GM12878 (cell line): ENCODE measurements around the gene CHRM1. TPM values are rescaled to one million over a fixed set of nuclear protein-coding genes. Genes with fewer than 3 reads are reported as not detected.

Experiments
- ATAC-seq: fragments of 200-7000 bp; cut with Tn5 transposase; 3 replicates; pipeline ENCODE4 v1.9.1; 2020; ENCODE audit warnings: mild to moderate bottlenecking, moderate library complexity
- BruUV-seq: library from RNA; stranded (reverse); fragments of 400-500 nt; replicated peaks from 2 replicates; lab custom pipeline; 2021; lab: Mats Ljungman, UMichigan
- CTCF ChIA-PET: fragments of 300-600 bp; sonication (Branson Sonifier 250); formaldehyde crosslinking; extraction: SDS; loops from one replicate; lab custom pipeline; 2021; ENCODE audit warnings: inconsistent platforms; lab: Yijun Ruan, JAX
- POLR2A ChIA-PET: fragments of 350-600 bp; formaldehyde crosslinking; extraction: SDS; loops from one replicate; lab custom pipeline; 2021; ENCODE audit warnings: inconsistent platforms; lab: Charles Lee
- RAD21 ChIA-PET: fragments of 300-600 bp; sonication (Branson Sonifier 250); formaldehyde crosslinking; loops from one replicate; lab custom pipeline; 2023; ENCODE audit warnings: antibody characterized with exemption; ENCODE audit not compliant: unreplicated experiment; lab: Charles Lee
- SMC1A ChIA-PET: fragments of 300-600 bp; sonication (Branson Sonifier 250); formaldehyde crosslinking; loops from one replicate; lab custom pipeline; 2023; ENCODE audit not compliant: unreplicated experiment, uncharacterized antibody; lab: Charles Lee
- DNase-seq: peaks from one replicate; pipeline ENCODE4 v3.0.0-alpha.2; 2011; ENCODE audit warnings: low read depth, low spot score
- FAIRE-seq: peaks from 3 replicates; lab custom pipeline; 2011; peaks lifted over from hg19 to GRCh38; lab: Jason Lieb, UNC
- H2AFZ ChIP-seq: 2 replicates; pipeline ENCODE4 v1.6.0; 2011; ENCODE audit warnings: low read depth, low read length, control low read depth; ENCODE audit not compliant: control insufficient read depth
- H3K27ac ChIP-seq: 2 replicates; pipeline ENCODE4 v1.5.1; 2011; ENCODE audit warnings: control low read depth; ENCODE audit not compliant: control insufficient read depth, insufficient read depth
- H3K27me3 ChIP-seq, 2 experiments: replicated peaks in 1 of 2; 2 replicates each; pipeline versions ENCODE4 v1.6.0 to v1.6.1; 2011; ENCODE audit warnings: low read length in 1 of 2; ENCODE audit not compliant: control insufficient read depth in 2 of 2, insufficient read depth in 2 of 2
- H3K36me3 ChIP-seq, 2 experiments: 2 replicates each; pipeline ENCODE4 v1.5.1; 2011; ENCODE audit warnings: low read length in 1 of 2; ENCODE audit not compliant: control insufficient read depth in 2 of 2, insufficient read depth in 2 of 2
- H3K4me1 ChIP-seq: 2 replicates; pipeline ENCODE4 v1.6.1; 2011; ENCODE audit warnings: mild to moderate bottlenecking, low read length, moderate library complexity, mixed read lengths; ENCODE audit not compliant: control insufficient read depth, insufficient read depth
- H3K4me2 ChIP-seq: 2 replicates; pipeline ENCODE4 v1.6.0; 2011; ENCODE audit warnings: control low read depth; ENCODE audit not compliant: control insufficient read depth, insufficient read depth
- H3K4me3 ChIP-seq: fragments of 200-600 bp; sonication (generic); 2 replicates; pipeline ENCODE4 v1.5.1; 2016
- H3K79me2 ChIP-seq: 2 replicates; pipeline ENCODE4 v1.6.0; 2011; ENCODE audit warnings: low read length; ENCODE audit not compliant: control insufficient read depth, insufficient read depth
- H3K9ac ChIP-seq: 2 replicates; pipeline ENCODE4 v1.8.0; 2011; ENCODE audit warnings: low read length, control low read depth, mixed read lengths; ENCODE audit not compliant: control insufficient read depth, insufficient read depth
- H3K9me3 ChIP-seq: replicated peaks from 3 replicates; pipeline ENCODE4 v1.5.1; 2011; ENCODE audit warnings: mild to moderate bottlenecking, low read length; ENCODE audit not compliant: control insufficient read depth, insufficient read depth
- H4K20me1 ChIP-seq: 2 replicates; pipeline ENCODE4 v1.6.0; 2011; ENCODE audit not compliant: control insufficient read depth, insufficient read depth
- BHLHE40 ChIP-seq, 2 experiments: fragments of 450-650 bp in 1 of 2; IDR thresholded peaks; 2 replicates each; pipeline ENCODE4 v1.6.1; 2011 to 2017; ENCODE audit warnings: low read depth in 2 of 2, borderline replicate concordance in 1 of 2, improper control_type of control experiment in 1 of 2, low read length in 1 of 2, mild to moderate bottlenecking in 1 of 2
- CEBPB ChIP-seq, 2 experiments: fragments of 150-350 bp in 1 of 2; IDR thresholded peaks; 2 replicates each; pipeline ENCODE4 v1.6.1; 2012 to 2014; ENCODE audit warnings: low read depth in 2 of 2, low read length in 2 of 2, borderline replicate concordance in 1 of 2, inconsistent platforms in 1 of 2
- EP300 ChIP-seq, 2 experiments: fragments of 150-350 bp in 1 of 2; IDR thresholded peaks; 2 replicates each; pipeline ENCODE4 v1.6.1; 2011 to 2012; ENCODE audit warnings: low read depth in 2 of 2, low read length in 2 of 2, borderline replicate concordance in 1 of 2, improper control_type of control experiment in 1 of 2, inconsistent platforms in 1 of 2; ENCODE audit not compliant: control insufficient read depth in 1 of 2
- GABPA ChIP-seq: IDR thresholded peaks from 2 replicates; pipeline ENCODE4 v1.6.1; 2014; ENCODE audit warnings: antibody characterized with exemption, low read depth, mild to moderate bottlenecking, inconsistent platforms
- NFYB ChIP-seq: IDR thresholded peaks from 2 replicates; pipeline ENCODE4 v1.6.1; 2011; ENCODE audit warnings: low read depth, mild to moderate bottlenecking, low read length, improper control_type of control experiment, moderate library complexity; ENCODE audit not compliant: insufficient read depth
- POU2F2 ChIP-seq: IDR thresholded peaks from 3 replicates; pipeline ENCODE4 v1.6.1; 2011; ENCODE audit warnings: low read depth, mild to moderate bottlenecking, low read length, borderline replicate concordance
- RUNX3 ChIP-seq: IDR thresholded peaks from 2 replicates; pipeline ENCODE4 v1.6.1; 2012; ENCODE audit warnings: low read length, inconsistent platforms
- SIN3A ChIP-seq: IDR thresholded peaks from 2 replicates; pipeline ENCODE4 v1.6.1; 2012; ENCODE audit warnings: low read depth, low read length, improper control_type of control experiment
- SMC3 ChIP-seq: IDR thresholded peaks from 2 replicates; pipeline ENCODE4 v1.6.1; 2011; ENCODE audit warnings: low read length, improper control_type of control experiment, borderline replicate concordance
- TBL1XR1 ChIP-seq: IDR thresholded peaks from 2 replicates; pipeline ENCODE4 v1.6.1; 2012; ENCODE audit warnings: low read depth, low read length, improper control_type of control experiment
- ZSCAN29 ChIP-seq: fragments of 450-650 bp; IDR thresholded peaks from 2 replicates; pipeline ENCODE4 v1.6.1; 2017; ENCODE audit warnings: mild to moderate bottlenecking, moderate library complexity
- WGBS: methylation state at CpG from one replicate; pipeline ENCODE4 v1.1.6; 2016; ENCODE audit warnings: low lambda C conversion rate; ENCODE audit not compliant: insufficient replicate concordance, insufficient coverage; ENCODE audit errors: missing lambda C conversion rate; 5-methylcytosine and 5-hydroxymethylcytosine counted together
- in situ Hi-C: fragments of 300-500 bp; cut with MboI; formaldehyde crosslinking; loops from 9 replicates; pipeline ENCODE4 v1.14.3; 2018; ENCODE audit warnings: mixed read lengths
- intact Hi-C: fragments of 100-400 bp; cut with micrococcal nuclease; formaldehyde crosslinking; loops from one replicate; pipeline ENCODE4 v1.14.2; 2022; ENCODE audit not compliant: unreplicated experiment
- polyA plus RNA-seq, 11 experiments: library from polyadenylated mRNA; depleted of rRNA in 4 of 11; unstranded in 6 of 11; stranded (reverse) in 5 of 11; fragments of >200 nt; fragmentation: Nextera tagmentation in 4 of 11; fragmentation: Illumina TruSeq in 1 of 11; extraction: Ambion mirVana in 4 of 11; extraction: Trizol in 1 of 11; gene quantifications; 1 replicate in 1 of 11; 2 replicates in 10 of 11; pipeline versions ENCODE4 v1.2.1 to v1.2.3, GENCODE V29; 2011 to 2016; ENCODE audit warnings: inconsistent platforms in 2 of 11, missing spikeins in 2 of 11, low read depth in 1 of 11
- total RNA-seq, 4 experiments: library from RNA; depleted of rRNA in 3 of 4; stranded (reverse); fragments of >200 nt in 3 of 4; fragmentation: Illumina TruSeq in 1 of 4; extraction: Trizol in 1 of 4; gene quantifications; 2 replicates each; pipeline versions ENCODE4 v1.2.1 to v1.2.3, GENCODE V29; 2013 to 2021
- TF ChIP-seq, protein P1 (sequence below): fragments of 150-350 bp; IDR thresholded peaks from 2 replicates; pipeline ENCODE4 v1.6.1; 2016; ENCODE audit warnings: low read depth, low read length

The CHRM1 gene
- total and polyA plus RNA-seq, 10 of the 15 experiments (the other 5 are each of a cell fraction or from before 2014, with no cell fraction given), result not detected

DNA sequence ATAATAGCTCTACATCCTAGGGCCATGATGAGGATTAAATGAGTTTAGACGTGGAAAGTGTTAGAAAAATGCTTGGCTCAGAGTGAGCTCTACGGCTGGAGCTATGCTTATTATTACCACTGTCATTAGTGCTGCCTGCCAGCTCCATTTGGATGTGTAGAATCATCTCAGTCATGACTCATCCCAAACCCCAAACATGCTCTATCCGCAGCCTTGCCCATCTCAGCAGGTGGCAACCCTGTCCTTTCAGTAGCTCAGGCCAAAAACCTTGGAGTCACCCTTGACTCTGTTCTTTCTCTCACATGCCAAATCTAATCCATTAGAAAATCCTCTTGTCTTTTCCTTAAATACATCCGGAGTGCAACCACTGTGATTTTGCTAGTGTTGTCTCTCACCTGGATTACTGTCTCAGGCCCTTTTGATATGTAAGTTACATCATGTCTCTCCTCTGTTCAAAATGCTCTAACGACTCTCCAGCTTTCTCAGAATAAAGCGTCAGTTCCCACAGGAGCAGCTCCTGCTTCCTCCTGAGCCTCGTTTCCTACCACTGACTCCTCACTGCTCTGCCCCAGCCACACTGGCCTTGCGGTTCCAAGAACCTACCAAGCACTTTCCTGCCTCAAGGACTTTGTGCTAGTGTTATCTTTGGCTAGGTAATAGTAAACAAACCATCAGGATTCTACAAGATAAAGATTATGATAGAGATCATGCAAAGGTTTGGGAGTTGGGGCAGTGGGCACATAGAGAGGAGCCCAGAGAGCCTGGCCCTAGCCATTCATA lies 10.5 kb upstream of the CHRM1 start:
- ATAC-seq (no peak), DNase-seq (no peak), FAIRE-seq (no peak)
- Histone ChIP-seq H3K36me3 (no peaks in the 10 kb centered on the region), H3K4me3 (no peak overlapping the region), H3K9ac (no peak overlapping the region), H3K27me3 (peaks cover 2 to 3% of the 10 kb centered on the region in 2 experiments; a peak in 3 of 4 replicates), H3K4me1 (no peaks in the 10 kb centered on the region), H3K27ac (no peak overlapping the region), H2AFZ (no peak overlapping the region), H3K79me2 (no peaks in the 10 kb centered on the region), H3K9me3 (no peaks in the 10 kb centered on the region), H3K4me2 (no peak overlapping the region), H4K20me1 (no peaks in the 10 kb centered on the region)
- ChIA-PET RAD21 (no interaction called here), SMC1A (no interaction called here), CTCF (interaction anchor here (0.5 to 1.5 kb wide), 4 partner anchors 10 to 444 kb away, joined by 3 to 4 read pairs (median 4); no protein-coding TSS in a partner anchor), POLR2A (no interaction called here)
- in situ Hi-C loops, result no loop called here
- TF ChIP-seq, protein P1, sequence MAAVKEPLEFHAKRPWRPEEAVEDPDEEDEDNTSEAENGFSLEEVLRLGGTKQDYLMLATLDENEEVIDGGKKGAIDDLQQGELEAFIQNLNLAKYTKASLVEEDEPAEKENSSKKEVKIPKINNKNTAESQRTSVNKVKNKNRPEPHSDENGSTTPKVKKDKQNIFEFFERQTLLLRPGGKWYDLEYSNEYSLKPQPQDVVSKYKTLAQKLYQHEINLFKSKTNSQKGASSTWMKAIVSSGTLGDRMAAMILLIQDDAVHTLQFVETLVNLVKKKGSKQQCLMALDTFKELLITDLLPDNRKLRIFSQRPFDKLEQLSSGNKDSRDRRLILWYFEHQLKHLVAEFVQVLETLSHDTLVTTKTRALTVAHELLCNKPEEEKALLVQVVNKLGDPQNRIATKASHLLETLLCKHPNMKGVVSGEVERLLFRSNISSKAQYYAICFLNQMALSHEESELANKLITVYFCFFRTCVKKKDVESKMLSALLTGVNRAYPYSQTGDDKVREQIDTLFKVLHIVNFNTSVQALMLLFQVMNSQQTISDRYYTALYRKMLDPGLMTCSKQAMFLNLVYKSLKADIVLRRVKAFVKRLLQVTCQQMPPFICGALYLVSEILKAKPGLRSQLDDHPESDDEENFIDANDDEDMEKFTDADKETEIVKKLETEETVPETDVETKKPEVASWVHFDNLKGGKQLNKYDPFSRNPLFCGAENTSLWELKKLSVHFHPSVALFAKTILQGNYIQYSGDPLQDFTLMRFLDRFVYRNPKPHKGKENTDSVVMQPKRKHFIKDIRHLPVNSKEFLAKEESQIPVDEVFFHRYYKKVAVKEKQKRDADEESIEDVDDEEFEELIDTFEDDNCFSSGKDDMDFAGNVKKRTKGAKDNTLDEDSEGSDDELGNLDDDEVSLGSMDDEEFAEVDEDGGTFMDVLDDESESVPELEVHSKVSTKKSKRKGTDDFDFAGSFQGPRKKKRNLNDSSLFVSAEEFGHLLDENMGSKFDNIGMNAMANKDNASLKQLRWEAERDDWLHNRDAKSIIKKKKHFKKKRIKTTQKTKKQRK, result no peak
- no peak for TF ChIP-seq TBL1XR1
- no peak for TF ChIP-seq BHLHE40 (IDR thresholded peaks at IDR 0.05; ENCODE audit: borderline replicate concordance in 1 of 2, low read depth in 2 of 2, low read length in 1 of 2)
- TF ChIP-seq SMC3, result no peak
- no peak for TF ChIP-seq RUNX3
- no peak for TF ChIP-seq SIN3A
- TF ChIP-seq GABPA, result no peak
- no peak for TF ChIP-seq EP300 (IDR thresholded peaks at IDR 0.05; ENCODE audit: borderline replicate concordance in 1 of 2, control insufficient read depth in 1 of 2, low read depth in 2 of 2, low read length in 2 of 2)
- TF ChIP-seq CEBPB (IDR thresholded peaks at IDR 0.05; ENCODE audit: borderline replicate concordance in 1 of 2, low read depth in 2 of 2, low read length in 2 of 2), result no peak
- no peak for TF ChIP-seq POU2F2
- TF ChIP-seq ZSCAN29, result no peak
- TF ChIP-seq NFYB, result no peak
- 14% methylated on average over 8 of the region's 8 CpGs for WGBS
- intact Hi-C loops, result no loop called here
- BruUV-seq, result no TSS peak
